SK-N-SH treated with all-trans-retinoic acid at 6 μM for 48 hours (cell line): Measurements from ENCODE around the gene LIN7B.

Experiments
- ATAC-seq: fragments of 200-7000 bp; cut with Tn5 transposase; 3 replicates; pipeline ENCODE4 v1.9.1; 2020; ENCODE audit warnings: mild to moderate bottlenecking, moderate library complexity
- ARNTL ChIP-seq: fragments of 450-650 bp; formaldehyde crosslinking; IDR thresholded peaks from 2 replicates; pipeline ENCODE4 v1.5.0; 2020; ENCODE audit warnings: low read depth, mild to moderate bottlenecking, moderate library complexity, borderline replicate concordance
- BACH2 ChIP-seq: fragments of 250-450 bp; sonication (Bioruptor Pico); IDR thresholded peaks from 2 replicates; pipeline ENCODE4 v1.9.0; 2021; ENCODE audit warnings: mild to moderate bottlenecking, borderline replicate concordance
- CSDC2 ChIP-seq: fragments of 250-450 bp; sonication (Bioruptor Pico); IDR thresholded peaks from 2 replicates; pipeline ENCODE4 v1.5.0; 2020; ENCODE audit warnings: mild to moderate bottlenecking, moderate library complexity
- ESRRG ChIP-seq: fragments of 250-450 bp; sonication (Bioruptor Pico); IDR thresholded peaks from 2 replicates; pipeline ENCODE4 v1.6.1; 2021; ENCODE audit warnings: mild to moderate bottlenecking
- GLIS3 ChIP-seq: fragments of 250-450 bp; sonication (Bioruptor Pico); IDR thresholded peaks from 2 replicates; pipeline ENCODE4 v1.5.0; 2020; ENCODE audit warnings: mild to moderate bottlenecking, moderate library complexity
- ISL1 ChIP-seq: fragments of 250-450 bp; sonication (Bioruptor Pico); IDR thresholded peaks from 2 replicates; pipeline ENCODE4 v2.1.2; 2022; ENCODE audit warnings: mild to moderate bottlenecking, moderate library complexity
- PPARA ChIP-seq: fragments of 250-450 bp; sonication (Bioruptor Pico); IDR thresholded peaks from 2 replicates; pipeline ENCODE4 v1.5.0; 2020; ENCODE audit warnings: mild to moderate bottlenecking, borderline replicate concordance
- RARB ChIP-seq: fragments of 250-450 bp; sonication (Bioruptor Pico); IDR thresholded peaks from 2 replicates; pipeline ENCODE4 v1.8.0; 2021; ENCODE audit warnings: mild to moderate bottlenecking, moderate library complexity
- SNAI2 ChIP-seq: fragments of 250-450 bp; sonication (Bioruptor Pico); IDR thresholded peaks from 2 replicates; pipeline ENCODE4 v1.5.0; 2020; ENCODE audit warnings: mild to moderate bottlenecking, moderate library complexity
- TCF4 ChIP-seq: fragments of 250-450 bp; sonication (Bioruptor Pico); IDR thresholded peaks from 2 replicates; pipeline ENCODE4 v1.8.0; 2021; ENCODE audit warnings: mild to moderate bottlenecking, moderate library complexity, borderline replicate concordance
- TOX ChIP-seq: fragments of 250-450 bp; sonication (Bioruptor Pico); IDR thresholded peaks from 2 replicates; pipeline ENCODE4 v1.8.0; 2021; ENCODE audit warnings: mild to moderate bottlenecking, moderate library complexity, borderline replicate concordance
- ZC3H10 ChIP-seq: fragments of 250-450 bp; sonication (Bioruptor Pico); IDR thresholded peaks from 2 replicates; pipeline ENCODE4 v1.5.1; 2021; ENCODE audit warnings: mild to moderate bottlenecking, moderate library complexity
- ZFP3 ChIP-seq: fragments of 250-450 bp; sonication (Bioruptor Pico); IDR thresholded peaks from 2 replicates; pipeline ENCODE4 v1.5.0; 2020; ENCODE audit warnings: mild to moderate bottlenecking, moderate library complexity
- ZFP30 ChIP-seq: fragments of 450-650 bp; formaldehyde crosslinking; IDR thresholded peaks from 2 replicates; pipeline ENCODE4 v1.5.0; 2022; ENCODE audit warnings: mild to moderate bottlenecking, moderate library complexity
- ZNF565 ChIP-seq: fragments of 450-650 bp; formaldehyde crosslinking; conservative IDR thresholded peaks from 2 replicates; pipeline ENCODE4 v1.5.0; 2020; ENCODE audit warnings: low read depth, mild to moderate bottlenecking, moderate library complexity
- ZNF70 ChIP-seq: fragments of 450-650 bp; formaldehyde crosslinking; IDR thresholded peaks from 2 replicates; pipeline ENCODE4 v1.5.0; 2020; ENCODE audit warnings: mild to moderate bottlenecking, moderate library complexity
- ZNF8 ChIP-seq: fragments of 450-650 bp; formaldehyde crosslinking; IDR thresholded peaks from 2 replicates; pipeline ENCODE4 v1.5.0; 2020; ENCODE audit warnings: mild to moderate bottlenecking, moderate library complexity
- TF ChIP-seq, protein P1 (sequence below): fragments of 250-450 bp; sonication (Bioruptor Pico); IDR thresholded peaks from 2 replicates; pipeline ENCODE4 v1.5.1; 2020; ENCODE audit warnings: low read depth, mild to moderate bottlenecking, moderate library complexity
- TF ChIP-seq, protein P2 (sequence below): fragments of 250-450 bp; sonication (Bioruptor Pico); IDR thresholded peaks from 2 replicates; pipeline ENCODE4 v1.8.0; 2020; ENCODE audit warnings: mild to moderate bottlenecking, moderate library complexity, borderline replicate concordance
- TF ChIP-seq, protein P3 (sequence below): fragments of 250-450 bp; sonication (Bioruptor Pico); IDR thresholded peaks from 2 replicates; pipeline ENCODE4 v1.8.0; 2021; ENCODE audit warnings: low read depth, mild to moderate bottlenecking, moderate library complexity, borderline replicate concordance
- TF ChIP-seq, protein P4 (sequence below): fragments of 250-450 bp; sonication (Bioruptor Pico); IDR thresholded peaks from 2 replicates; pipeline ENCODE4 v1.5.1; 2021; ENCODE audit warnings: mild to moderate bottlenecking, moderate library complexity

LIN7B gene

DNA sequence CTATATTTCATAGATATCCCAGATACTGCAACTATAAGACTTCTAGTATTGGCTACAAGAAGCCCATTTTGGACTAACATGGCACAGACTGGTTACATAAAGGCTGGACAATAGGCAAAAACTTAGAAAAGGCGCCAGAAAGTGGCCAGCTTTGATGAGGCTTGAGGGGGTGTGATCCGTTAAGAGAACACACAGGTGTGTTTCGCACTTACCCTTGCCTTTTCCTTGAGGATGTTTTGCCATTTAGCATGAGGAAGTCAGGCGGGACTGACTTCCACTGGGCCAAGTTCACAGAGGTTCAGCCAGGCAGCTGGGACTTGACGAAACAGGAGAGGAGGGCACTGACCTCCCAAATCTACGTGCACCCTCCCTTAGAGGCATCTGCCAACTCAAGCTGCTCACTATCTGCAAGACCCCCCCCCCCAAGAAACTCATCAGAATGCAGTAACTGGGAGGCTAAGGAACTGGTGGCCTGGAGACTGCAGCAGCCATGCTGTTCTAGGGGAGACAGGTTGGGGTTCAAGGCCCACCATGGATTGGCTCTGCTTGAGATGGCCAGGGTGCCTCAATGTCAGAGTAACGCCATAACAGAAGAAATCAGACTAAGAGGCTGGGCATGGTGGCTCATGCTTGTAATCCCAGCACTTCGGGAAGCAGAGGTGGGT is 4.5 kb upstream of the LIN7B start:
- TF ChIP-seq, protein P1, sequence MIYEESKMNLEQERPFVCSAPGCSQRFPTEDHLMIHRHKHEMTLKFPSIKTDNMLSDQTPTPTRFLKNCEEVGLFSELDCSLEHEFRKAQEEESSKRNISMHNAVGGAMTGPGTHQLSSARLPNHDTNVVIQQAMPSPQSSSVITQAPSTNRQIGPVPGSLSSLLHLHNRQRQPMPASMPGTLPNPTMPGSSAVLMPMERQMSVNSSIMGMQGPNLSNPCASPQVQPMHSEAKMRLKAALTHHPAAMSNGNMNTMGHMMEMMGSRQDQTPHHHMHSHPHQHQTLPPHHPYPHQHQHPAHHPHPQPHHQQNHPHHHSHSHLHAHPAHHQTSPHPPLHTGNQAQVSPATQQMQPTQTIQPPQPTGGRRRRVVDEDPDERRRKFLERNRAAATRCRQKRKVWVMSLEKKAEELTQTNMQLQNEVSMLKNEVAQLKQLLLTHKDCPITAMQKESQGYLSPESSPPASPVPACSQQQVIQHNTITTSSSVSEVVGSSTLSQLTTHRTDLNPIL (CRISPR knock-in tag): no peak
- TF ChIP-seq ZFP30 (no peak), ZNF70 (no peak), BACH2 (CRISPR knock-in tag) (no peak), ISL1 (CRISPR knock-in tag) (no peak), ZNF565 (CRISPR knock-in tag) (no peak), ARNTL (CRISPR knock-in tag) (no peak), SNAI2 (CRISPR knock-in tag) (no peak), ZNF8 (CRISPR knock-in tag) (no peak), ZC3H10 (CRISPR knock-in tag) (no peak), ZFP3 (no peak), TOX (CRISPR knock-in tag) (no peak), GLIS3 (CRISPR knock-in tag) (no peak), RARB (no peak), PPARA (CRISPR knock-in tag) (no peak), ESRRG (CRISPR knock-in tag) (no peak)
- TF ChIP-seq, protein P2, sequence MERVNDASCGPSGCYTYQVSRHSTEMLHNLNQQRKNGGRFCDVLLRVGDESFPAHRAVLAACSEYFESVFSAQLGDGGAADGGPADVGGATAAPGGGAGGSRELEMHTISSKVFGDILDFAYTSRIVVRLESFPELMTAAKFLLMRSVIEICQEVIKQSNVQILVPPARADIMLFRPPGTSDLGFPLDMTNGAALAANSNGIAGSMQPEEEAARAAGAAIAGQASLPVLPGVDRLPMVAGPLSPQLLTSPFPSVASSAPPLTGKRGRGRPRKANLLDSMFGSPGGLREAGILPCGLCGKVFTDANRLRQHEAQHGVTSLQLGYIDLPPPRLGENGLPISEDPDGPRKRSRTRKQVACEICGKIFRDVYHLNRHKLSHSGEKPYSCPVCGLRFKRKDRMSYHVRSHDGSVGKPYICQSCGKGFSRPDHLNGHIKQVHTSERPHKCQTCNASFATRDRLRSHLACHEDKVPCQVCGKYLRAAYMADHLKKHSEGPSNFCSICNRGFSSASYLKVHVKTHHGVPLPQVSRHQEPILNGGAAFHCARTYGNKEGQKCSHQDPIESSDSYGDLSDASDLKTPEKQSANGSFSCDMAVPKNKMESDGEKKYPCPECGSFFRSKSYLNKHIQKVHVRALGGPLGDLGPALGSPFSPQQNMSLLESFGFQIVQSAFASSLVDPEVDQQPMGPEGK (CRISPR knock-in tag): no peak
- TF ChIP-seq, protein P3, sequence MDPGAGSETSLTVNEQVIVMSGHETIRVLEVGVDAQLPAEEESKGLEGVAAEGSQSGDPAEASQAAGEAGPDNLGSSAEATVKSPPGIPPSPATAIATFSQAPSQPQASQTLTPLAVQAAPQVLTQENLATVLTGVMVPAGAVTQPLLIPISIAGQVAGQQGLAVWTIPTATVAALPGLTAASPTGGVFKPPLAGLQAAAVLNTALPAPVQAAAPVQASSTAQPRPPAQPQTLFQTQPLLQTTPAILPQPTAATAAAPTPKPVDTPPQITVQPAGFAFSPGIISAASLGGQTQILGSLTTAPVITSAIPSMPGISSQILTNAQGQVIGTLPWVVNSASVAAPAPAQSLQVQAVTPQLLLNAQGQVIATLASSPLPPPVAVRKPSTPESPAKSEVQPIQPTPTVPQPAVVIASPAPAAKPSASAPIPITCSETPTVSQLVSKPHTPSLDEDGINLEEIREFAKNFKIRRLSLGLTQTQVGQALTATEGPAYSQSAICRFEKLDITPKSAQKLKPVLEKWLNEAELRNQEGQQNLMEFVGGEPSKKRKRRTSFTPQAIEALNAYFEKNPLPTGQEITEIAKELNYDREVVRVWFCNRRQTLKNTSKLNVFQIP (CRISPR knock-in tag): no peak
- TF ChIP-seq, protein P4, sequence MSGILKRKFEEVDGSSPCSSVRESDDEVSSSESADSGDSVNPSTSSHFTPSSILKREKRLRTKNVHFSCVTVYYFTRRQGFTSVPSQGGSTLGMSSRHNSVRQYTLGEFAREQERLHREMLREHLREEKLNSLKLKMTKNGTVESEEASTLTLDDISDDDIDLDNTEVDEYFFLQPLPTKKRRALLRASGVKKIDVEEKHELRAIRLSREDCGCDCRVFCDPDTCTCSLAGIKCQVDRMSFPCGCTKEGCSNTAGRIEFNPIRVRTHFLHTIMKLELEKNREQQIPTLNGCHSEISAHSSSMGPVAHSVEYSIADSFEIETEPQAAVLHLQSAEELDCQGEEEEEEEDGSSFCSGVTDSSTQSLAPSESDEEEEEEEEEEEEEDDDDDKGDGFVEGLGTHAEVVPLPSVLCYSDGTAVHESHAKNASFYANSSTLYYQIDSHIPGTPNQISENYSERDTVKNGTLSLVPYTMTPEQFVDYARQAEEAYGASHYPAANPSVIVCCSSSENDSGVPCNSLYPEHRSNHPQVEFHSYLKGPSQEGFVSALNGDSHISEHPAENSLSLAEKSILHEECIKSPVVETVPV (CRISPR knock-in tag): no peak
- ATAC-seq: no peak

DNA sequence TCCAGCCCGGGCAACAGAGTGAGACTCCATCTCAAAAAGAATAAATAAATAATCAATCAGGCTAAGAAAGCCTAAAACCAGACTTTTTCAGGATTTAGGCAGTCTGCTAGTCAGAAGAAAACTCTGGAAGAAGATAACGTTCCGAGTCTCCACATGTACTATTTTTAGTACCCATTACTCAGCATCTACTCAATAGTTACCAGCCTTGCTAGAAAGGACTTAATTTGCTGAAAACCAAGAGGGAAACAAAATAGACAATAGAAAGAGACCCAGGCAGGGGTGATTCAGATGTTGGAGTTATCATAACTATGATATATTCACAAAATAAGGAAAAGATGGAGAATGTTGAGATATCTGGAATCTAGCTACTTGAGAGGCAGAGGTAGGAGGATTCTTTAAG is 3.6 kb upstream of the LIN7B start:
- no peak for ATAC-seq
- TF ChIP-seq ZNF565 (CRISPR knock-in tag) (no peak), ARNTL (CRISPR knock-in tag) (no peak), TCF4 (no peak), TOX (CRISPR knock-in tag) (no peak), CSDC2 (CRISPR knock-in tag) (no peak), ZFP30 (no peak), ESRRG (CRISPR knock-in tag) (no peak)

DNA sequence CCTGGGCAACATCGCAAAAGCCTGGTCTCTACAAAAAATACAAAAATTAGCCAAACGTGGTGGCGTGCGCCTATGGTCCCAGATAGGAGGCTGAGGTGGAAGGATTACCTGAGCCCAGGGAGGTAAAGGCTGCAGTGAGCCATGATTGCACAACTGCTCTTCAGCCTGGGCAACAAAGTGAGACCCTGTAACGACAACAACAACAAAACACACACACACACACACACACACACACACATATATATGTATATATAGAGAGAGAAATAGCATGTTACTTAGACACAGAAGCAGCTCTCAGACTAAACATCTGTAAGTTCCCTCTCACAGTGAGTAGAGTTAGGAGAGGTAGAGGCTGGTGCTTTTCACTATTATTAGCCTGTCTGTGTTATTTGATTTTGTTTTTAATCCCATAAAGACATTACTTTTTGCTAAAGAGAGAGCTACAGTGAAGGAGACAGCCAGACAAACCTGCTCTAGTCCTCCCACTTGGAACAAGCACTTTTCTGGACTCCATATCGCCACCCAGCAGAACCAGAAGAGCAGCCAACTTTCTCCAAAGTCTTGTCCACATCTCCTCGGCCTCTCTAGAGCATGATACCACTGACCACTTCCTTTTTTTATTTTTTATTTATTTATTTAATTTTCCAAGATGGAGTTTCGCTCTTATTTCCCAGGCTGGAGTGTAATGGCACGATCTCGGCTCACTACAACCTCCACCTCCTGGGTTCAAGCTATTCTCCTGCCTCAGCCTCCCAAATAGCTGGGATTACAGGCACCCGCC is 2.8 kb upstream of the LIN7B start:
- ATAC-seq: no peak
- TF ChIP-seq, protein P3 (CRISPR knock-in tag): no peak
- TF ChIP-seq, protein P2 (CRISPR knock-in tag): no peak
- TF ChIP-seq ZFP30: no peak
